ENCODE data around the gene SLAMF8. TPM values are rescaled to one million over a fixed set of nuclear protein-coding genes. Genes with fewer than 3 reads are reported as not detected.

SLAMF8 gene
- total RNA-seq, 1 donor = not detected

DNA sequence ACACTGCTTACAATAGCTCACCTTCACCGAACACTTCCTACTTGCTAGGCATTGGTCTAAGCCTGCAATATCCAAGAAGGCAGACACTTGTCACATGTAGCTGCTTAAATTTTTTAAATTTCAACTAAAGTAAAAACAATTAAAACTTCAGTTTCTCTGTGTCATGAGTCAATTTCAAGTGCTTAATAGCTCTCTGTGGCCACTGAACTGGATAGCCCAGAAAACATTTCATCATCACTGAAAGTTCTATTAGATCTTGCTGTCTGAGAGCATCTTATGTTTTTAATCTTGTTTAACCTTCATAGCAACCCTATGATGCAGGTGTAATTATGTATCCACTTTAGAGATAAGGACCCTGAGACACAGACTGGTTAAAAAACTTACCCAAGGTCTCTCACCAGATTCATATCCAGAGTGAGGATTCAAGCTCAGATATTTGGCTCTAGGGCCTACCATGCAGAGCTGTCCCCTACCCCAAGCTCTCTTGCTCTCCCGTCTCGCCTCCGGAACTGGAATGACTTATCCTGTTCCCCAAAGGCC, 27.2 kb upstream of the SLAMF8 start:
- TF ChIP-seq, protein P1, sequence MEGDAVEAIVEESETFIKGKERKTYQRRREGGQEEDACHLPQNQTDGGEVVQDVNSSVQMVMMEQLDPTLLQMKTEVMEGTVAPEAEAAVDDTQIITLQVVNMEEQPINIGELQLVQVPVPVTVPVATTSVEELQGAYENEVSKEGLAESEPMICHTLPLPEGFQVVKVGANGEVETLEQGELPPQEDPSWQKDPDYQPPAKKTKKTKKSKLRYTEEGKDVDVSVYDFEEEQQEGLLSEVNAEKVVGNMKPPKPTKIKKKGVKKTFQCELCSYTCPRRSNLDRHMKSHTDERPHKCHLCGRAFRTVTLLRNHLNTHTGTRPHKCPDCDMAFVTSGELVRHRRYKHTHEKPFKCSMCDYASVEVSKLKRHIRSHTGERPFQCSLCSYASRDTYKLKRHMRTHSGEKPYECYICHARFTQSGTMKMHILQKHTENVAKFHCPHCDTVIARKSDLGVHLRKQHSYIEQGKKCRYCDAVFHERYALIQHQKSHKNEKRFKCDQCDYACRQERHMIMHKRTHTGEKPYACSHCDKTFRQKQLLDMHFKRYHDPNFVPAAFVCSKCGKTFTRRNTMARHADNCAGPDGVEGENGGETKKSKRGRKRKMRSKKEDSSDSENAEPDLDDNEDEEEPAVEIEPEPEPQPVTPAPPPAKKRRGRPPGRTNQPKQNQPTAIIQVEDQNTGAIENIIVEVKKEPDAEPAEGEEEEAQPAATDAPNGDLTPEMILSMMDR (IDR thresholded peaks at IDR 0.05; ENCODE audit: insufficient read depth, low read depth, low read length) = no peak
- no peak for DNase-seq (ENCODE audit: low read depth)
- no peak overlapping the region for H3K4me3 ChIP-seq (ENCODE audit: low read depth, low read length)

DNA sequence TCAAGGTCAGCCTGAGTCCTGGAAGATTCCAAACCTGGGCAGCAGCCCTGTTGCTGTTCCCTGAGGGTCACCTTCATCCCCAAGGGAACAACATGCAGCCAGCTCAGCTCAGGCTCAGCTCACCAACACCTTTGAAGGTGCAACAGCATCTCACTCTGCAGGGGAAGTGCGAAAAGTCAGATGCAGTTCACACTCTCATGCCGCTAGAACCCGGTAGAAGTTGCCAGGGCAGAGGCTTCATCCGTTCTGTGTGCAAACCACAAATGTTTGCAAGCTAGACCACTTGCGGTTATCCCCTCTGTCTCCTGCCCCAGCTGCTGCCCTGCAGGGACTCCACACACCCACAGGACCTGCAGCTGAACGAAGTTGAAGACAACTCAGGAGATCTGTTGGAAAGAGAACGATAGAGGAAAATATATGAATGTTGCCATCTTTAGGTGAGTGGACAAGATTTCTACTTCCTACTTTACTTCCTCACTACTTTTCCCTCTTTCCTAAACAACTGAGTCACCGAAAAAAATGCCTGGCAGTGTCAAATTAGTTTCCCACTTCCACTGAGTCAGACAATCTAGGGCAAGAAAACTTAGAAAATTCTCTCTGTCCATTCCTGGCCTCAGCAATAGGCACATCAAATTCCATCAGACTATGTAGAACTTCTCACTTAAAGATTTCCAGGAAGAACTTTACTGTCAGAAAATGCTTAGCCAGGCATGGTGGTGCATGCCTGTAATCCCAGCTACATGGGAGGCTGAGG, 26.3 kb upstream of the SLAMF8 start:
- TF ChIP-seq, protein P1 (IDR thresholded peaks at IDR 0.05; ENCODE audit: insufficient read depth, low read depth, low read length) = no peak
- no peak overlapping the region for H3K4me3 ChIP-seq (ENCODE audit: low read depth, low read length)
- no peak for DNase-seq (ENCODE audit: low read depth)

DNA sequence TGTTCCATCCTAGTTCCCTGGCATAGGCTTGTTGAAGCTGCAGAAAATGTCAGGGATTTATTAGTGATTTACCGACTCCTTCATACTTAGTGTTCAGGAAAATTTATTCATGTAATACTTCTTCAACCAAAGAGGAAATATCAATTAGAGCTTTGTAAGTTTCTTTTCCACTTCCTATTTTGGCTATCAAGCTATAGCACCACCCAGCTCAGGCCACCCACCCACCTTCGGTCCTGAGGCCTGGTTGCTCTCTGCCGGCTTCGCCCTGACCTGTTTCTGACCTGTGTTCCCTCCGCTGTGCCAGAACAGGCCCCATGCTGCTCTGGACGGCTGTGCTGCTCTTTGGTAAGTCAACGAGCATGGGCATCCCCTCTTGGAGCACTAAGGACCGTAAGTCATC, 24.6 kb upstream of the SLAMF8 start, which contains the start of gene FCRL6:
TSS of gene FCRL6 (plus strand) at position 250 of the 400 bp plus-strand sequence. CDS start at position 315, 65 bp downstream.
- no peak for DNase-seq (ENCODE audit: low read depth)
- TF ChIP-seq, protein P1 (IDR thresholded peaks at IDR 0.05; ENCODE audit: insufficient read depth, low read depth, low read length) = no peak
- H3K4me3 ChIP-seq (ENCODE audit: low read depth, low read length) = no peak within 1 kb of the TSS

DNA sequence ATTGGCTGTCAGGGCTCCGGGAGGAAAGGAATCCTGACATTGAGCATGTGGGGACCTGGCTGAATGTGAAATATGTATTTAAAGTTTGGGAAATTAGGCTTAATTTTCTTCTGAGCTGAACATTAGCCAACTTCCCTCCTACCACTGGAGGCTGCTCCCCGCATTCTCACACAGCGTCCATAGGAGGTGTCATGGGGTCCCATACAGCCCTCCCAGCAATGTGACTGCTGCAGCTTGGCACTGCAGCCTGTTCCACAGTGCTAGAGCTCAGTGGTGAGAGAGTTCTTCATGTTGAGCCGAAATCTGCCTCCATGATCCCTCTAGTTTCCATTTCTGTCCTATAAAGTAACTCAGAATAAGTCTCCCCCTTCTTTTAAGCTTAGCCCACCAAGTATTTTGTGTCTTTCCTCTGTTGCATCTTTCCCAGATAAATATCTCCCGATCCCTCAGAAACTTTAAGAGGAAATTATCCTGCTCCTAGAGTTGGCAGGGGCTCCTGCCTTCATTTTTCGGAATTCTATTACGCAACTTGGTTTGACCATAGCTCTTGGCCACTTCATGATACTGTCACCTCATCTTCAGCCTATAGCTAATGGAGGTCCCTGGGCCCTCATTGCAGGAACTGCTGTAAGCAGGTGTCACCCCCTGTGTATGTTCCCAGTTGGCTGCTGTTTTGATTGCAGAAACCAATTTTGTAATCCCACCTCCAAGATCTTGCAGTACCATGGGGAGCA, 22.6 kb upstream of the SLAMF8 start:
- DNase-seq (ENCODE audit: low read depth) = no peak
- TF ChIP-seq, protein P1 (IDR thresholded peaks at IDR 0.05; ENCODE audit: insufficient read depth, low read depth, low read length) = no peak
- H3K4me3 ChIP-seq (ENCODE audit: low read depth, low read length) = no peak overlapping the region

DNA sequence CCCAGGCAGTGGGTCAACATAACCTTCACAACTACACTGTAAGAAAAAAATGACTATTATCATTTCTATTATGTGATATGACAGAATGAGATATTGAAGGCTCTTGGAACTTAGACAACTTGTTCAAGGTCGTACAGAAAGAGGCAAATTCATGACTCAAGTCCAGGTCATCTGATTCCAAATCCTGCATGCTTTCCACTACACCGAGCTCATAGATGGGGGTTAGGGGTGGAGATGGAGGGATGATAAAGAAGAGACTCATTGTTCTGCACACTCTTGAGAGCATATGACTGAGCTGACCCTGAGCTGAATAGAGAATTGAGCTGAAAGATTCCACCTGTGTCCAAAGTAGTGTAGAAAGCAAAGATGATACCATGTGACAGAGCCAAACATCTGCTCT, 21.7 kb upstream of the SLAMF8 start:
- no peak overlapping the region for H3K4me3 ChIP-seq (ENCODE audit: low read depth, low read length)
- DNase-seq (ENCODE audit: low read depth) = no peak

DNA sequence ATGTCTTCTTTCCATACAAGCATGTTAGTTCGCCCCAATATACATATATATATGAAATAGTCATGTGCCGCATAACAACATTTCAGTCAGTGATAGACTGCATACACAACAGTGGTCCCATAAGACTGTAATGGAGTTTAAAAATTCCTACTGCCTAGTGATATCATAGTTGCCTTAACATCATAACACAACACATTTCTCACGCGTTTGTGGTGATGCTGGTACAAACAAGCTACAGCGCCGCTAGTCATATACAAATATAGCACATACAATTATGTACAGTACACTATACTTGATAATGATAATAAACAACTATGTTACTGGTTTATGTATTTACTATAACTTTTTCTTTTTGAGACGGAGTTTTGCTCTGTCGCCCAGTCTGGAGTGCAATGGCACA, 10.7 kb upstream of the SLAMF8 start:
- no peak overlapping the region for H3K4me3 ChIP-seq (ENCODE audit: low read depth, low read length)
- TF ChIP-seq, protein P1 (IDR thresholded peaks at IDR 0.05; ENCODE audit: insufficient read depth, low read depth, low read length) = no peak
- no peak for DNase-seq (ENCODE audit: low read depth)

More for the DNA sequence above, 21.7 kb upstream of the SLAMF8 start:
- TF ChIP-seq, protein P1 (IDR thresholded peaks at IDR 0.05; ENCODE audit: insufficient read depth, low read depth, low read length) = no peak
